Activated naive CD4-positive, alpha-beta T cell treated with Interleukin-2 at 50 U/mL for 16 hours (primary cell): ENCODE results near the gene CTNND2.

Source experiments
- DNase-seq: peaks from one replicate; pipeline ENCODE4 v3.0.0-alpha.2; 2020

The CTNND2 gene

GRCh38 chr5:11574787-11575186 is 329.5 kb downstream of the CTNND2 start:
- DNase-seq, result no peak

- DNase-seq, result no peak
These were observed 330.9 kb downstream of the CTNND2 start for GRCh38 chr5:11573140-11573992.

- no peak for DNase-seq
These were observed 339.5 kb downstream of the CTNND2 start for GRCh38 chr5:11564706-11565105.

- DNase-seq, result no peak
These were observed 340.4 kb downstream of the CTNND2 start for GRCh38 chr5:11563822-11564221.

DNA sequence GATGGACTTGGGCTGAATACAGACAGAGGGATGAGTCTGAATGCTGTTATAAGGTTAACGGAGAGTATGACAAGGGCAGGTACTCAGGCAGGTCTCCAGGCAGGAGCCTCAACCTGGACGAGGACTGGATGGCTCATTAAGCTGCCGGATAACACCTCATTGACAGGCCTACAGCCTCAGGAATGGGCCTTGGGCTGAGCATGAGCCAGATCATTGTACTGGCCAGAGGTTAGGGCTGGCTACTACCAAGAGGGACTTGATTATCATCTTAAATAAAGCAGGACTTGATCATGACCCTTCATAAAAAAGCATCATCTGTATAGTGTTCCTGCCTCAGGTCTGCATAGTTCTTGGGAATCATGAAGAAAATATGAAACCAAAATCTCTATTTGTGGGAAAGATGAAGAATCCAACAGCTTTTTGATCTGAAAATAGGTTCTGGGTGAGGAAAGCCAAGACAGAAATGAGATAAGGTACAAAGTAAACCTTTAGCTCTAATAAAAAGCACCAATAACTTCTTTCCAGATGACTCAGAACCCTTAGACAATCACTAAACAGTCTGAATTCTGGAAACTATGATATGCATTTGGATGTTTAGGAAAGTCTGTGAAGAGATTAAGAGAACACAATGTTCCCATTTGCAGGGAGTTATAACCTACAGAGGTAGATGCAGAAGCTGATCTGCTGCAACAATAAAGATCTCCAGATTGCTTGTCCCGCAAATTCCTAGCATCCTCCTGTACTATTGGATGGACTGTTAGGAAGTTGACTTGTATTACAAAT is 343.1 kb downstream of the CTNND2 start:
- no peak for DNase-seq

GRCh38 chr5:11557063-11557462 is 347.2 kb downstream of the CTNND2 start:
- no peak for DNase-seq

DNA sequence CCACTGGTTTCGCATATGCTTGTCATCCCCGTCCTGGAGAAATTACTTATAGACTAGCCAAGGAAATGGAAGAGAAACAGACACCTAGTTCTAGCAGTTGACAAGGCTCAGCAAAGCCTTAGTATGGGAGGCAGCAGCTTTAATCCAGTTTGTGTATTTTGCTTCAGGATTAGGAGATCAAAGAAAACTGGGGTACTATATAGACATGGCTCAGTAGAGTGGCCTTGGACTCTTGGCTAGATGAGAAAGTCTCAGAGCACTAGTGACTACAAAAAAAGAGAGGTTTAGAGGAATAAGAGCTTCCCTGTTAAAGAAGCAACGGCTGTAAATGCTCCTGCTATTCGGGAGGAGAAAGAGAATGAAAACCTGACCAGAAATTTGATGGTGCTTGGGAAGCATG is 349.1 kb downstream of the CTNND2 start:
- no peak for DNase-seq

- no peak for DNase-seq
These were observed 356.5 kb downstream of the CTNND2 start for GRCh38 chr5:11547730-11548129.

DNA sequence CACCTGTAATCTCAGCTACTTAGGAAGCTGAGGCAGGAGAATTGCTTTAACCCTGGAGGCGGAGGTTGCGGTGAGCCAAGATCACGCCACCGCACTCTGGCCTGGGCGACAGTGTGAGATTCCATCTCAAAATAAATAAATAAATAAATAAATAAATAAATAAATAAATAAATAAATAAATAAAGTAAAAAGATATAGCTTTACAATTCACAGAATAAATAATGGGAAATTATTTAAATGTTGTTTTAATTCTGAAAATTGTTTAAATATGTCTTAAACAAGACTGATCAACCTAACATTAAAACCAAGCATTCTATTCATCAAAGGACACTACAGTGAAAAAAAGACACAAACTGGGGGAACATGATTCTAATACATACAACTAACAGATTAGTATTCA is 357.1 kb downstream of the CTNND2 start:
- no peak for DNase-seq

- DNase-seq, result no peak
These were observed 364.1 kb downstream of the CTNND2 start for GRCh38 chr5:11540112-11540511.

- DNase-seq, result no peak
These were observed 372.3 kb downstream of the CTNND2 start for GRCh38 chr5:11531811-11532555.

GRCh38 chr5:11528720-11529119 is 375.5 kb downstream of the CTNND2 start:
- DNase-seq, result no peak

DNA sequence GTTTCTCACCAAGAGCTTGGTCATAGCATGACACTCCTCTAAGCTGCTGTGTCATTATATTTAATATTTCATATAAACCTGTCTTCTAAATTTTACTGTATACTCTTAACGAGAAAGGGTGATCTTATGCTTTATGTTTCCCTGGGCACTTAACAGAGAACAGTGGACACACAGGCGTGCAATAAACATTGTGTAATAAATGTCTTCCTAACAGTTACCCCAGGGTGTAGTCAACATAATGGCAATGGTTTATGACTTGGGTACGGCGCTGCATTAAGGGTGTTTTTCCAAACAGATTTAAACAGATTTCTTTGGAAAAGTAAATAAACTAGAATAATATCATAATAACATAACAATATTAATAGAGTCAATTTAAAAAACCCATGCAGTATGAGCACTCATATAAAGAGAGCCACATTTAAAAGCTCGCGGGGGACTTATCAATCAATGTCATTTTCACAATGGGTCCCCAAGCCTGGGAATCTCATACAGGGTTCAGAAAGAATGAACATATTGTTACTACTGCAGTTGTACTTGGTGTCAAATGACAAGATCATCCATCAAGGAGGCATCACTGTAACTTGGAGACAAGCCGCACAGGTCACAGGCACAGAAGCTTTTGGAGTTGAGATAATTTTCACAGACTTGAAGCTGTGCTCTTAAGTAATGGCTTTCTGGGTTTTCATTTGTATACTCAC is 376.4 kb downstream of the CTNND2 start:
- DNase-seq, result no peak

DNA sequence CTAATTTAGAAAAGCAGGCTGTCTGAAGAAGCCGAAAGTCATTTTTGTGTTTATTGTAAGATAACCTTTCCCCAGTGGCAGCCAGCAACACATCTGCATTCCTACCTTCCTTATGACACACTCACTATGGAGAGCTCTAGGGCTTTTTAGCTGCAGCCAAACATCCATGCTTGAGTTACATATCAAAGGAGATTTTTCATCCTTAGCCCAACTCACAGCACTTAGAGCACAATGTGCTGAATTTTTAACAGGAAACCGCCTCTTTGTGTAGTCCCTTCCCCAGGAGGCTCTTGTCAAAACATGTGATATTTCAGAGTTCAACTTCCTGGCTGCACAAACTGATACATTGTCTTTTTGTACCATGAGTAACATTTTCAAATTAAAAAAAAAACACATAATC is 379.2 kb downstream of the CTNND2 start:
- DNase-seq, result no peak

- no peak for DNase-seq
These were observed 380.1 kb downstream of the CTNND2 start for GRCh38 chr5:11524188-11524587.

GRCh38 chr5:11522796-11523195 is 381.4 kb downstream of the CTNND2 start:
- DNase-seq, result no peak

DNA sequence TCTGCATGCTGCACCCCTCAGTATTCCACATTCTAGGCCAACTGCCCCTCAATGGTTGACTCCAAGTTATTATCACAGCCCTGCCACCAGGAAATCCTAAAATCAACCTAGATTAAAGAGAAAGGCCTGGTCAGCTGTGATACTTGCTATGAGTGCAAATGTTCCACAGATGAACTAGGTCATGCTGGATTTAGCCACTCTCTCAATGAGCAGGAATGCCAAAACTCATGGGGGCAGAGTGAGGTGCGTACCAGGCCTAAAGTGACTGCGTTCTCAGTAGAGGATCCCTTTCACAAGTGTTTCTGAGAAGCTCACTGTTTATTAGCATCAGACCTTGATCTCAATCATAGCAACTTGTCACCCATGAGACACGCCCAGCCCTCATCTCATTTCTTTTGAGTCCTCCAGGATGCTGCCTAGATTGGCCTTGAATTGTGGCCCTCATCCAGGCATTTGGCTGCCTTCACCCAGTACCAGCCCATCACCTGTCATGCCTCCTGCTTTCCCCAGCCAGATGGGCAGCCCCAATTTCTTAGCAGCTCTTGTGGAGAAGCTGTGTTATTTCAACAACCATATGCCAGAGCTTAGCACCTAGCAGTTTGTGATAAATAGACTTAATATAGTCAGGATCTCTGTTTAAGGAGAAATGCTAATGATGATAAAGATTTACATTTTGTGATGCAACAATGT is 383.9 kb downstream of the CTNND2 start:
- DNase-seq, result no peak

GRCh38 chr5:11519236-11519635 is 385.0 kb downstream of the CTNND2 start:
- no peak for DNase-seq

DNA sequence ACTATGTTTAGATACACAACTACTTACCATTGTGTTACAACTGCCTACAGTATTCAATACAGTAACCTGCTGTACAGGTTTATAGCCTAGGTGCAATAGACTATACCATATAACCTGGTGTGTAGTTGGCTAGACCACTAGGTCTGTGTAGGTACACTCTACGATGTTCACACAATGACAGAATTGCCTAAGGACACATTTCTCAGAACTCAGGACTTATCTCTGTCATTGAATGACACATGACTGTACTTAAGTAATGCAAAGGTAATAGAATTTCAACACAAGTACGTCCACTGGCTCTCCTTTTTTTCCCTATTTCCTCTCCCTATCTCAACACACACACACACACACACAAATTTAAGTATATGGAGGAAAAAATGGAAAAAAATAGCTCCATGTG is 385.6 kb downstream of the CTNND2 start:
- no peak for DNase-seq

- DNase-seq, result no peak
These were observed 389.4 kb downstream of the CTNND2 start for GRCh38 chr5:11514705-11515432.

DNA sequence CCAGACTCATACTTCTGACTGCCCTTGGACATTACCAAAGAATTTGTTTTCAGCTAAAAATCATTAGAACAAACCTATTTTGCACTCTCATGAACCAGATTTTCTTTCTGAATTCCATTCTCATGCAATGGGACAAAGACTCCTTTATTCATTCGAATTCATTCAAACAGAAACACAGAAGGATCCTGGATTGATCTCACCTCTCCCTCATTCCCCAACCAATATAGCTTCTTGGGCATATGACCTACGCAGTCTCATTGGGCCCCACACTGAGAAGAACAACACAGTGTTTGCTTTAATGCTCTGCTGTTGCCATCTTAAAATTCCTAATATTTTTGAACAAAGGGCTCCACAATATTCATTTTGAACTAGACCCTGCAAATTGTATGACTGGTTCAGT is 392.4 kb downstream of the CTNND2 start:
- DNase-seq, result no peak

DNA sequence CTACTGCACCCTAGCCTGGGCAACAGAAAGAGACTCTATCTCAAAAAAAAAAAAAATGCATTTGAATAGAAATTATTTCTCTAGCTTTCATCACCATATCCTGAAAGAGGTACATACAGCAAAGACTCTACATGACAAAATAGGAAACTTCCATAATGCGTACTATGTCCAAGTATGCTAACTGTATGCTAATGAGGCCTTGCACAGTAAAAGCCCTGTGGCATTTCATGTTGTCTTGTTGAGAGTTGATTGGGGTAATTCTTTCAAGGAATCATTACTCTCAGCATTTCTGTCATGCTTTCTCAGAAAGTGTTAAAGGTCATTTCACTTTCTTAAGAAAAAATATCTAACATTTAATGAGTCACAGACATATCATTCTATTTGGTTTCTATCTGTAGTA is 393.4 kb downstream of the CTNND2 start:
- DNase-seq, result no peak
